Hepatocyte (in vitro differentiated cells): ENCODE results near the gene OR12D2. TPM values are rescaled to one million over a fixed set of nuclear protein-coding genes. Genes with fewer than 3 reads are reported as not detected.
"Not testable (repeated sequence)": the region's sequence is repeated elsewhere in the genome, so short reads cannot be mapped to it uniquely, and the experiment has no call there.

Source experiments
- DNase-seq: peaks from one replicate; pipeline ENCODE4 v3.0.0-alpha.2; 2016; ENCODE audit warnings: low spot score
- H2AFZ ChIP-seq: fragments of 200-600 bp; sonication (generic); 2 replicates; pipeline ENCODE4 v1.6.0; 2016; ENCODE audit warnings: antibody characterized with exemption, mild to moderate bottlenecking
- H3K27ac ChIP-seq: fragments of 200-600 bp; sonication (generic); 2 replicates; pipeline ENCODE4 v1.5.1; 2016; ENCODE audit warnings: mild to moderate bottlenecking
- H3K27me3 ChIP-seq: fragments of 200-600 bp; sonication (generic); 2 replicates; pipeline ENCODE4 v1.6.1; 2016
- H3K36me3 ChIP-seq: fragments of 200-600 bp; sonication (generic); replicated peaks from 2 replicates; pipeline ENCODE4 v1.5.1; 2016; ENCODE audit warnings: low read depth; ENCODE audit not compliant: insufficient read depth
- H3K4me1 ChIP-seq: fragments of 200-600 bp; sonication (generic); 2 replicates; pipeline ENCODE4 v1.5.1; 2016; ENCODE audit warnings: mild to moderate bottlenecking, moderate library complexity; ENCODE audit not compliant: insufficient read depth
- H3K4me2 ChIP-seq: fragments of 200-600 bp; sonication (generic); 2 replicates; pipeline ENCODE4 v1.6.0; 2016
- H3K4me3 ChIP-seq: fragments of 200-600 bp; sonication (generic); 2 replicates; pipeline ENCODE4 v1.5.1; 2016; ENCODE audit warnings: mild to moderate bottlenecking
- H3K79me2 ChIP-seq: fragments of 200-600 bp; sonication (generic); 2 replicates; pipeline ENCODE4 v1.6.0; 2017; ENCODE audit warnings: mild to moderate bottlenecking
- H3K9me2 ChIP-seq: fragments of 200-600 bp; sonication (generic); replicated peaks from 2 replicates; pipeline ENCODE4 v1.6.0; 2017; ENCODE audit warnings: mild to moderate bottlenecking; ENCODE audit not compliant: insufficient read depth
- H3K9me3 ChIP-seq: fragments of 200-600 bp; sonication (generic); 2 replicates; pipeline ENCODE4 v1.5.1; 2016; ENCODE audit warnings: low read depth, mild to moderate bottlenecking
- H4K20me1 ChIP-seq: fragments of 200-600 bp; sonication (generic); 2 replicates; pipeline ENCODE4 v1.6.0; 2016; ENCODE audit warnings: mild to moderate bottlenecking; ENCODE audit not compliant: insufficient read depth, poor library complexity, severe bottlenecking
- EZH2 ChIP-seq: fragments of 200-600 bp; sonication (generic); IDR thresholded peaks from 2 replicates; pipeline ENCODE4 v1.6.1; 2016; ENCODE audit warnings: antibody characterized with exemption, mild to moderate bottlenecking, borderline replicate concordance
- EZH2phosphoT487 ChIP-seq: fragments of 200-600 bp; sonication (generic); IDR thresholded peaks from one replicate; pipeline ENCODE4 v1.6.1; 2018; ENCODE audit warnings: antibody characterized with exemption, mild to moderate bottlenecking, low read depth, moderate library complexity; ENCODE audit not compliant: unreplicated experiment, severe bottlenecking
- WGBS: methylation state at CpG from one replicate; pipeline ENCODE4 v1.1.6; 2016; ENCODE audit warnings: low lambda C conversion rate; ENCODE audit errors: missing lambda C conversion rate; 5-methylcytosine and 5-hydroxymethylcytosine counted together
- polyA plus RNA-seq: library from polyadenylated mRNA; unstranded; fragments of >200 nt; fragmentation: Nextera tagmentation; extraction: Ambion mirVana; gene quantifications from 2 replicates; pipeline ENCODE4 v1.2.1, GENCODE V29; 2016
- total RNA-seq: library from RNA; depleted of rRNA; stranded (reverse); fragments of >200 nt; gene quantifications from 2 replicates; pipeline ENCODE4 v1.2.3, GENCODE V29; 2014
- TF ChIP-seq, protein P1 (sequence below): fragments of 200-600 bp; sonication (generic); IDR thresholded peaks from 2 replicates; pipeline ENCODE4 v1.5.1; 2016; ENCODE audit warnings: antibody characterized with exemption, mild to moderate bottlenecking; ENCODE audit not compliant: poor library complexity

Gene OR12D2
- total and polyA plus RNA-seq, 2 experiments from 2014 or later: not detected

DNA sequence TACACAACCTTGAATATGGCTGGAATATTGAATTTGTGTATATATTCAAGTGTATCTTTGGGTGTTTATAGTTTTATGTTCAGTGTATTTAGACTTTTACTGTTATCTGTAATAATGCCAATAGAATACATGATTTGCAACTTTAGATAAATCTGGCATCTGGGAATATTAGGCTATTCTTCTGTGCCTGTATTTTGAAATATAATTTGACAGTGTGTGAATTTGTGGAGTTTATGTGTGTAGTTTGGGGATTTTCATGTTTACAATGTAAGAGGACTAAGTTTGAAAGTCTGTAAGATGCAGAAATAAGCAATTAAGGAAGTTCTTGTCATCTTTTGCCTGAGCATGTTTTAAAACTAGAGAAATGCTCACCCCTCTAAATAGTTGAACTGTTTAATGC, 43.6 kb downstream of the OR12D2 start, which contains the start of gene OR10C1:
Gene OR10C1, plus strand, starts transcription at position 301 of the 400 bp plus-strand sequence. CDS start 710 bp downstream, outside the sequence.
- TF ChIP-seq EZH2phosphoT487: no peak
- TF ChIP-seq, protein P1, sequence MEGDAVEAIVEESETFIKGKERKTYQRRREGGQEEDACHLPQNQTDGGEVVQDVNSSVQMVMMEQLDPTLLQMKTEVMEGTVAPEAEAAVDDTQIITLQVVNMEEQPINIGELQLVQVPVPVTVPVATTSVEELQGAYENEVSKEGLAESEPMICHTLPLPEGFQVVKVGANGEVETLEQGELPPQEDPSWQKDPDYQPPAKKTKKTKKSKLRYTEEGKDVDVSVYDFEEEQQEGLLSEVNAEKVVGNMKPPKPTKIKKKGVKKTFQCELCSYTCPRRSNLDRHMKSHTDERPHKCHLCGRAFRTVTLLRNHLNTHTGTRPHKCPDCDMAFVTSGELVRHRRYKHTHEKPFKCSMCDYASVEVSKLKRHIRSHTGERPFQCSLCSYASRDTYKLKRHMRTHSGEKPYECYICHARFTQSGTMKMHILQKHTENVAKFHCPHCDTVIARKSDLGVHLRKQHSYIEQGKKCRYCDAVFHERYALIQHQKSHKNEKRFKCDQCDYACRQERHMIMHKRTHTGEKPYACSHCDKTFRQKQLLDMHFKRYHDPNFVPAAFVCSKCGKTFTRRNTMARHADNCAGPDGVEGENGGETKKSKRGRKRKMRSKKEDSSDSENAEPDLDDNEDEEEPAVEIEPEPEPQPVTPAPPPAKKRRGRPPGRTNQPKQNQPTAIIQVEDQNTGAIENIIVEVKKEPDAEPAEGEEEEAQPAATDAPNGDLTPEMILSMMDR: no peak
- no peak for TF ChIP-seq EZH2
- Histone ChIP-seq H2AFZ (no peak within 1 kb of the TSS), H3K4me3 (no peak within 1 kb of the TSS)

GRCh38 chr6:29442719-29443118, 47.3 kb downstream of the OR12D2 start:
- no peak for DNase-seq
- Histone ChIP-seq H3K4me1 (no peaks in the 10 kb centered on the region), H3K27me3 (no peaks in the 10 kb centered on the region), H3K4me2 (no peak overlapping the region), H3K9me3 (no peaks in the 10 kb centered on the region), H3K9me2 (no peaks in the 10 kb centered on the region), H3K27ac (no peak overlapping the region), H3K4me3 (no peak overlapping the region), H2AFZ (no peak overlapping the region), H3K79me2 (no peaks in the 10 kb centered on the region), H3K36me3 (no peaks in the 10 kb centered on the region), H4K20me1 (no peaks in the 10 kb centered on the region)
- 92% methylated on average over 1 of the region's 1 CpG for WGBS
- TF ChIP-seq, protein P1: no peak
- TF ChIP-seq EZH2phosphoT487 (no peak), EZH2 (no peak)

More for the DNA sequence above, 43.6 kb downstream of the OR12D2 start, which contains the start of gene OR10C1:
- H3K4me2 ChIP-seq: no peak within 1 kb of the TSS
- H3K27ac ChIP-seq: no peak within 1 kb of the TSS
- no peaks in the 10 kb centered on the region for H3K36me3 ChIP-seq
- H4K20me1 ChIP-seq: no peaks in the 10 kb centered on the region
- H3K4me1 ChIP-seq: no peaks in the 10 kb centered on the region
- no peaks in the 10 kb centered on the region for H3K79me2 ChIP-seq
- peaks cover 5% of the 10 kb centered on the region for H3K27me3 ChIP-seq
- H3K9me2 ChIP-seq: no peaks in the 10 kb centered on the region
- H3K9me3 ChIP-seq: no peaks in the 10 kb centered on the region
- DNase-seq: no peak

GRCh38 chr6:29444031-29444430, 48.6 kb downstream of the OR12D2 start:
- H3K27ac ChIP-seq, H2AFZ ChIP-seq, H3K9me2 ChIP-seq, H3K27me3 ChIP-seq, H3K36me3 ChIP-seq, H4K20me1 ChIP-seq, DNase-seq, H3K4me2 ChIP-seq, H3K9me3 ChIP-seq, H3K4me3 ChIP-seq, H3K79me2 ChIP-seq, H3K4me1 ChIP-seq: not testable (repeated sequence)
- WGBS: 92% methylated on average over 1 of the region's 1 CpG

Other genes starting within 250 kb of the OR12D2 start
- not detected in 2 replicates for gene OR2J2, start 224.7 kb upstream of the OR12D2 start, total RNA-seq
- not detected in 2 replicates for gene OR2J2, start 224.7 kb upstream of the OR12D2 start, polyA plus RNA-seq
- gene OR14J1, start 93.9 kb upstream of the OR12D2 start, total RNA-seq: not detected in 2 replicates
- not detected in 2 replicates for gene OR14J1, start 93.9 kb upstream of the OR12D2 start, polyA plus RNA-seq
- gene OR5V1, start 26.8 kb upstream of the OR12D2 start, total RNA-seq: not detected in 2 replicates
- gene OR5V1, start 26.8 kb upstream of the OR12D2 start, polyA plus RNA-seq: not detected in 2 replicates
- gene OR12D3, start 20.3 kb upstream of the OR12D2 start, total RNA-seq: not detected in 2 replicates
- not detected in 2 replicates for gene OR12D3, start 20.3 kb upstream of the OR12D2 start, polyA plus RNA-seq
- not detected in 2 replicates for gene OR12D1, start 19.3 kb downstream of the OR12D2 start, total RNA-seq
- gene OR12D1, start 19.3 kb downstream of the OR12D2 start, polyA plus RNA-seq: not detected in 2 replicates
- not detected in 2 replicates for gene OR10C1, start 43.7 kb downstream of the OR12D2 start, total RNA-seq
- gene OR10C1, start 43.7 kb downstream of the OR12D2 start, polyA plus RNA-seq: not detected in 2 replicates
- gene OR11A1, start 61.4 kb downstream of the OR12D2 start, total RNA-seq: not detected in 2 replicates
- not detected in 2 replicates for gene OR11A1, start 61.4 kb downstream of the OR12D2 start, polyA plus RNA-seq
- gene OR2H1, start 61.5 kb downstream of the OR12D2 start, total RNA-seq: not detected in 2 replicates
- gene OR2H1, start 61.5 kb downstream of the OR12D2 start, polyA plus RNA-seq: not detected in 2 replicates
- not detected in 2 replicates for gene MAS1L, start 92.3 kb downstream of the OR12D2 start, total RNA-seq
- gene MAS1L, start 92.3 kb downstream of the OR12D2 start, polyA plus RNA-seq: not detected in 2 replicates
- gene UBD, start 164.1 kb downstream of the OR12D2 start, total RNA-seq: 99.5 and 154 TPM in 2 replicates
- 124 and 158 TPM in 2 replicates for gene UBD, start 164.1 kb downstream of the OR12D2 start, polyA plus RNA-seq
- not detected in 2 replicates for gene OR2H2, start 189.5 kb downstream of the OR12D2 start, total RNA-seq
- not detected in 2 replicates for gene OR2H2, start 189.5 kb downstream of the OR12D2 start, polyA plus RNA-seq
- 7.0 and 11.3 TPM in 2 replicates for gene GABBR1, start 237.6 kb downstream of the OR12D2 start, total RNA-seq
- 9.9 and 21.3 TPM in 2 replicates for gene GABBR1, start 237.6 kb downstream of the OR12D2 start, polyA plus RNA-seq